OCI-LY1 (cell line): Measurements from ENCODE around the gene LRFN4.

Source experiments
- EZH2 ChIP-seq: fragments of 200-600 bp; sonication (generic), shearing (Covaris generic); IDR thresholded peaks from 2 replicates; pipeline ENCODE4 v1.8.0; 2017; ENCODE audit warnings: borderline replicate concordance, mixed run types, mild to moderate bottlenecking, antibody characterized with exemption, low read length, moderate library complexity, mixed read lengths
- TF ChIP-seq, protein P1 (sequence below): fragments of 200-600 bp; sonication (generic), shearing (Covaris generic); IDR thresholded peaks from 2 replicates; pipeline ENCODE4 v1.5.1; 2017; ENCODE audit warnings: mild to moderate bottlenecking, antibody characterized with exemption, low read length, moderate library complexity, mixed read lengths

GRCh38 chr11:66864172-66864901, 7.5 kb downstream of the LRFN4 start:
- TF ChIP-seq, protein P1, sequence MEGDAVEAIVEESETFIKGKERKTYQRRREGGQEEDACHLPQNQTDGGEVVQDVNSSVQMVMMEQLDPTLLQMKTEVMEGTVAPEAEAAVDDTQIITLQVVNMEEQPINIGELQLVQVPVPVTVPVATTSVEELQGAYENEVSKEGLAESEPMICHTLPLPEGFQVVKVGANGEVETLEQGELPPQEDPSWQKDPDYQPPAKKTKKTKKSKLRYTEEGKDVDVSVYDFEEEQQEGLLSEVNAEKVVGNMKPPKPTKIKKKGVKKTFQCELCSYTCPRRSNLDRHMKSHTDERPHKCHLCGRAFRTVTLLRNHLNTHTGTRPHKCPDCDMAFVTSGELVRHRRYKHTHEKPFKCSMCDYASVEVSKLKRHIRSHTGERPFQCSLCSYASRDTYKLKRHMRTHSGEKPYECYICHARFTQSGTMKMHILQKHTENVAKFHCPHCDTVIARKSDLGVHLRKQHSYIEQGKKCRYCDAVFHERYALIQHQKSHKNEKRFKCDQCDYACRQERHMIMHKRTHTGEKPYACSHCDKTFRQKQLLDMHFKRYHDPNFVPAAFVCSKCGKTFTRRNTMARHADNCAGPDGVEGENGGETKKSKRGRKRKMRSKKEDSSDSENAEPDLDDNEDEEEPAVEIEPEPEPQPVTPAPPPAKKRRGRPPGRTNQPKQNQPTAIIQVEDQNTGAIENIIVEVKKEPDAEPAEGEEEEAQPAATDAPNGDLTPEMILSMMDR = no peak
- no peak for TF ChIP-seq EZH2
